NT2/D1 (cell line): Measurements from ENCODE around the gene DDX56.

Experiments
- SUZ12 ChIP-seq: IDR thresholded peaks from 2 replicates; pipeline ENCODE4 v1.6.1; 2011; ENCODE audit not compliant: insufficient read length, insufficient read depth; ENCODE audit errors: extremely low read depth
- YY1 ChIP-seq: IDR thresholded peaks from 2 replicates; pipeline ENCODE4 v1.6.1; 2011; ENCODE audit not compliant: insufficient read length, insufficient read depth
- ZNF274 ChIP-seq: IDR thresholded peaks from 2 replicates; pipeline ENCODE4 v1.6.1; 2011; ENCODE audit warnings: mild to moderate bottlenecking, low read depth, low read length

GRCh38 chr7:44564606-44565005 lies 9.1 kb downstream of the DDX56 start:
- TF ChIP-seq ZNF274 (no peak), YY1 (no peak), SUZ12 (no peak)
